Ishikawa (cell line): Measurements from ENCODE around the gene HYOU1.

ENCODE experiments used
- CEBPB ChIP-seq: IDR thresholded peaks from 2 replicates; pipeline ENCODE4 v1.6.1; 2012
- CREB1 ChIP-seq: IDR thresholded peaks from 2 replicates; pipeline ENCODE4 v1.6.1; 2012; ENCODE audit warnings: low read depth
- EGR1 ChIP-seq: IDR thresholded peaks from 2 replicates; pipeline ENCODE4 v1.6.1; 2012
- EP300 ChIP-seq: IDR thresholded peaks from 2 replicates; pipeline ENCODE4 v1.6.1; 2012; ENCODE audit warnings: borderline replicate concordance
- FOXM1 ChIP-seq: IDR thresholded peaks from 2 replicates; pipeline ENCODE4 v1.6.1; 2012; ENCODE audit warnings: low read depth, borderline replicate concordance
- NFIC ChIP-seq: IDR thresholded peaks from 2 replicates; pipeline ENCODE4 v1.6.1; 2012
- RAD21 ChIP-seq: IDR thresholded peaks from 2 replicates; pipeline ENCODE4 v1.6.1; 2012; ENCODE audit warnings: low read depth
- REST ChIP-seq: IDR thresholded peaks from 2 replicates; pipeline ENCODE4 v1.6.1; 2012; ENCODE audit warnings: low read depth, mild to moderate bottlenecking
- TAF1 ChIP-seq: IDR thresholded peaks from 2 replicates; pipeline ENCODE4 v1.6.1; 2012; ENCODE audit warnings: low read depth, mild to moderate bottlenecking
- TCF12 ChIP-seq: IDR thresholded peaks from 2 replicates; pipeline ENCODE4 v1.6.1; 2012; ENCODE audit warnings: low read depth
- TEAD4 ChIP-seq: IDR thresholded peaks from 2 replicates; pipeline ENCODE4 v1.6.1; 2012
- YY1 ChIP-seq: IDR thresholded peaks from 2 replicates; pipeline ENCODE4 v1.6.1; 2012; ENCODE audit warnings: low read depth
- ZBTB7A ChIP-seq: IDR thresholded peaks from 2 replicates; pipeline ENCODE4 v1.6.1; 2012; ENCODE audit warnings: low read depth
- TF ChIP-seq, protein P1 (sequence below): IDR thresholded peaks from 2 replicates; pipeline ENCODE4 v1.6.1; 2012
- TF ChIP-seq, protein P2 (sequence below): IDR thresholded peaks from 2 replicates; pipeline ENCODE4 v1.6.1; 2012

The HYOU1 gene, protein sequence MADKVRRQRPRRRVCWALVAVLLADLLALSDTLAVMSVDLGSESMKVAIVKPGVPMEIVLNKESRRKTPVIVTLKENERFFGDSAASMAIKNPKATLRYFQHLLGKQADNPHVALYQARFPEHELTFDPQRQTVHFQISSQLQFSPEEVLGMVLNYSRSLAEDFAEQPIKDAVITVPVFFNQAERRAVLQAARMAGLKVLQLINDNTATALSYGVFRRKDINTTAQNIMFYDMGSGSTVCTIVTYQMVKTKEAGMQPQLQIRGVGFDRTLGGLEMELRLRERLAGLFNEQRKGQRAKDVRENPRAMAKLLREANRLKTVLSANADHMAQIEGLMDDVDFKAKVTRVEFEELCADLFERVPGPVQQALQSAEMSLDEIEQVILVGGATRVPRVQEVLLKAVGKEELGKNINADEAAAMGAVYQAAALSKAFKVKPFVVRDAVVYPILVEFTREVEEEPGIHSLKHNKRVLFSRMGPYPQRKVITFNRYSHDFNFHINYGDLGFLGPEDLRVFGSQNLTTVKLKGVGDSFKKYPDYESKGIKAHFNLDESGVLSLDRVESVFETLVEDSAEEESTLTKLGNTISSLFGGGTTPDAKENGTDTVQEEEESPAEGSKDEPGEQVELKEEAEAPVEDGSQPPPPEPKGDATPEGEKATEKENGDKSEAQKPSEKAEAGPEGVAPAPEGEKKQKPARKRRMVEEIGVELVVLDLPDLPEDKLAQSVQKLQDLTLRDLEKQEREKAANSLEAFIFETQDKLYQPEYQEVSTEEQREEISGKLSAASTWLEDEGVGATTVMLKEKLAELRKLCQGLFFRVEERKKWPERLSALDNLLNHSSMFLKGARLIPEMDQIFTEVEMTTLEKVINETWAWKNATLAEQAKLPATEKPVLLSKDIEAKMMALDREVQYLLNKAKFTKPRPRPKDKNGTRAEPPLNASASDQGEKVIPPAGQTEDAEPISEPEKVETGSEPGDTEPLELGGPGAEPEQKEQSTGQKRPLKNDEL

DNA sequence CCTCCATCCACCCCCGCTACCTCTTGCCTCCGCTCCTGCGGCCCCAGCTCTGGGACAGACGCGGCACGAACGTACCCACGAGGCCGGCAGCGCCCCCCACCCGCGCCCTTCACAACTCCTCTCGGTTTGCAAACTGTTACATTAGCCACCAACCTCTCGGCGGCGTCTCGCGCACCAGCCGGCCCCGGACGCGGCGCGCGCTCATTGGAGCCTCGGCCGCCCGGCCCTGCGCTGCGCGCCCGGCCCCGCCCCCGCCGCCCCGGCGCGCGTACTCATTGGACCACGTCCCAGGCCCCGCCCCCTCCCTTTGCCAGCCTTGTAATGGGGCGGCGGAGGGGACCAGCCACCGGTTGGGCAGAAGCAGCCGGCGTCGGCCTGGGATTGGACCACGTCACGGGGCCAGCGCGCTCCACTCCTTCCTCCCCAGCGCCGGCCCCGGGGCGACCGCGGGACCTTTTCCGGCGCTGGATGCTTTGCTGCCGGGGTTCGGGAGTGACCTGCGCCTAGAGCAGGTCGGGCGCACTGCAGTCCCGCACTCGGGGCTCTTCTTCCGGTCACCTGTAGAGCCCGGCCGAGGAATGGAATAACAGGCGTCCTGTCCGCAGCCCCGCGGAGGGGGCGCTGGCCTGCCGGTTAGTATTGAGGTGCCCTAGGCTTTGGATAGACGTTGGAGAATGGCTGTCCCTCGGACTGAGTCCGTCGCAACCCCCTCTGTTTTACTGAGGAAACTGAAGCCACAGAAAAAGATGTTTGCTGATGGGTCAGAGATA lies at the start of gene HYOU1:
HYOU1 (minus strand) TSS at position 206 of the 770 bp plus-strand sequence. CDS start 1,045 bp downstream, outside the sequence.
- TF ChIP-seq REST (no peak), EGR1 (no peak), EP300 (no peak), YY1 (peak; percentile 44; the same call in 1 of the 2 replicates), TEAD4 (no peak), TCF12 (no peak; the same call in 1 of the 2 replicates), RAD21 (no peak), CREB1 (peak; percentile 63; the same call in 1 of the 2 replicates), TAF1 (peak; percentile 73), ZBTB7A (no peak), CEBPB (no peak), NFIC (no peak), FOXM1 (no peak)
- TF ChIP-seq, protein P1, sequence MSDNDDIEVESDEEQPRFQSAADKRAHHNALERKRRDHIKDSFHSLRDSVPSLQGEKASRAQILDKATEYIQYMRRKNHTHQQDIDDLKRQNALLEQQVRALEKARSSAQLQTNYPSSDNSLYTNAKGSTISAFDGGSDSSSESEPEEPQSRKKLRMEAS, result peak; percentile 71; the same call in 1 of the 2 replicates
- TF ChIP-seq, protein P2, sequence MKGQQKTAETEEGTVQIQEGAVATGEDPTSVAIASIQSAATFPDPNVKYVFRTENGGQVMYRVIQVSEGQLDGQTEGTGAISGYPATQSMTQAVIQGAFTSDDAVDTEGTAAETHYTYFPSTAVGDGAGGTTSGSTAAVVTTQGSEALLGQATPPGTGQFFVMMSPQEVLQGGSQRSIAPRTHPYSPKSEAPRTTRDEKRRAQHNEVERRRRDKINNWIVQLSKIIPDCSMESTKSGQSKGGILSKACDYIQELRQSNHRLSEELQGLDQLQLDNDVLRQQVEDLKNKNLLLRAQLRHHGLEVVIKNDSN, result no peak

DNA sequence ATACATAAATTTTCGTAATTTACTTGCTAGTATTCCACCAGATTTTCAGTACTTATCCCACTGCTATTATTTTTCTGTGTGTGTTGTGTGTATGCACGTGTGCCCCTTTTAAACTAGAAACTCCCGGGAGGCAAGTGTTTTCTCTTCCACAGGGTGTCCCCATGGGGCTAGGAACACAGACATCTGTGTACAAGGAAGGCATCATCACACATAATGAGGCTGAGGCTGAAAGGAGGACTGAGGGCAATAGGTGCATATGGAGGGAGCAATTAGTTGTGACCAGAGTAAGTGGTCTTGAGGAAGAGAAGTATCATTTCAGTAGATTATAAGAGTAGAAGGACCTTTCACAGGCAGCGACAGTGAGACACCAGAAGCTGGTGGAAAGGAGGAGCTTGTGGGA lies 46.8 kb upstream of the HYOU1 start:
- no peak for TF ChIP-seq ZBTB7A
- TF ChIP-seq EP300, result no peak
- peak; percentile 15; the same call in 1 of the 2 replicates for TF ChIP-seq RAD21
- TF ChIP-seq, protein P2, result no peak

DNA sequence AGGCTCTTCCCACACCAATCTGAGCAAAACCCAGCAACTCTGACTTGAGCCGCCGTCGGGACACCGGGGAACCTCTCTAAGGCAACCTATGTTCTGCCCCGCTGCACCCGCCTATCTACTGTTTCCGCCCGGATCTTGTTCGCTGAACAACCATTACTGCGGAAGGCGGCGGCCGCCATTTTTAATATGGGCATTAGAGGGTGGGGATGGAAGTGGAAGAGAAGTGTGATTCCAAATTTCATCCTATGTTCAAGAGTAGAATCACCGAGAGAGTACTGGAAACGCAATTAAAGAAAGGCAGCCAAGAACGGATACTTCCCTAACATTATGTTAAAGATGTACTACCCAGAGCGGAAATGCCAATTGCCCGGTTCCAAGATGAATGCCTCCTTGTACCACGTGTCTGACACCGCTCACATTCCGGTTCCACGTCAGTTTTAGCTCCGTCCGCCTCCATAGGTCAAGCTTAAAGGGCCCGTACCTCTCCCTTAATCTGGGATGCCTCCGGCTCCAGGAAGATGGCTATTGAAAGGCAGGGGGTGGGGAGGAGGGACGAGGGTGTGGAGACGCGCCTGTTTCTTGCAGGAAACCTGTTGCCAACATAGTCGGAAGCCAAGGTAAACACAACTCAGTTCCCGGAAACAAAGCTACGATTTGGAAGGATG lies 44.9 kb upstream of the HYOU1 start, which contains the start of gene DPAGT1:
DPAGT1 (minus strand) TSS at position 95 of the 665 bp plus-strand sequence. CDS start 198 bp downstream, outside the sequence.
- TF ChIP-seq YY1, result peak; percentile 99
- TF ChIP-seq TEAD4, result peak; percentile 92
- TF ChIP-seq FOXM1, result 0 out of 2 replicates have a peak, but pooled peaks have one; percentile 16
- TF ChIP-seq TCF12, result peak; percentile 23; the same call in 1 of the 2 replicates
- TF ChIP-seq, protein P1, result peak; percentile 98
- TF ChIP-seq RAD21, result no peak
- TF ChIP-seq CREB1, result peak; percentile 26
- TF ChIP-seq CEBPB, result no peak
- TF ChIP-seq, protein P2, result peak; percentile 97
- TF ChIP-seq TAF1, result peak; percentile 79; the same call in 1 of the 2 replicates
- no peak for TF ChIP-seq EP300
- TF ChIP-seq ZBTB7A, result no peak
- TF ChIP-seq REST, result no peak
- no peak for TF ChIP-seq NFIC
- TF ChIP-seq EGR1, result peak; percentile 87
